Measurements from ENCODE around the gene CCDC178.

GRCh38 chr18:32961538-32961937 lies 479.0 kb downstream of the CCDC178 start:
- TF ChIP-seq CTCF (conservative IDR thresholded peaks at IDR 0.05; ENCODE audit: low read depth, low read length) (no peak), SMC3 (IDR thresholded peaks at IDR 0.05; ENCODE audit: low read depth, low read length) (no peak)
